Astrocyte (in vitro differentiated cells and primary cell): ENCODE measurements around the gene CCDC78. TPM values are rescaled to one million over a fixed set of nuclear protein-coding genes. Genes with fewer than 3 reads are reported as not detected.

Experiments used
- DNase-seq: peaks from one replicate; pipeline ENCODE4 v3.0.0-alpha.2; 2010; ENCODE audit warnings: low read depth
- FAIRE-seq: peaks from 2 replicates; lab custom pipeline; 2011; peaks lifted over from hg19 to GRCh38; lab: Jason Lieb, UNC
- H2AFZ ChIP-seq: 2 replicates; pipeline ENCODE4 v1.6.0; 2012; ENCODE audit warnings: low read depth, low read length, inconsistent platforms
- H3K27ac ChIP-seq: 2 replicates; pipeline ENCODE4 v1.5.1; 2011; ENCODE audit warnings: low read depth, low read length, inconsistent platforms
- H3K27me3 ChIP-seq: 2 replicates; pipeline ENCODE4 v1.6.0; 2011; ENCODE audit warnings: low read length, inconsistent platforms; ENCODE audit not compliant: insufficient read depth
- H3K36me3 ChIP-seq: 2 replicates; pipeline ENCODE4 v1.5.1; 2011; ENCODE audit warnings: low read length, inconsistent platforms; ENCODE audit not compliant: insufficient read depth
- H3K4me1 ChIP-seq: 2 replicates; pipeline ENCODE4 v1.5.1; 2011; ENCODE audit warnings: low read length, inconsistent platforms; ENCODE audit not compliant: insufficient read depth
- H3K4me2 ChIP-seq: 2 replicates; pipeline ENCODE4 v1.6.0; 2012; ENCODE audit warnings: low read length, inconsistent platforms
- H3K4me3 ChIP-seq: 2 replicates; pipeline ENCODE4 v1.5.1; 2011; ENCODE audit warnings: low read depth, mild to moderate bottlenecking, low read length, inconsistent platforms; ENCODE audit not compliant: insufficient read depth
- H3K79me2 ChIP-seq: 2 replicates; pipeline ENCODE4 v1.6.0; 2012; ENCODE audit warnings: mild to moderate bottlenecking, low read length, inconsistent platforms; ENCODE audit not compliant: insufficient read depth
- H3K9ac ChIP-seq: 2 replicates; pipeline ENCODE4 v1.6.0; 2012; ENCODE audit warnings: mild to moderate bottlenecking, low read length, inconsistent platforms
- H3K9me3 ChIP-seq: 2 replicates; pipeline ENCODE4 v1.5.1; 2012; ENCODE audit warnings: low read depth, mild to moderate bottlenecking, low read length, inconsistent platforms; ENCODE audit not compliant: insufficient read depth
- H4K20me1 ChIP-seq: 2 replicates; pipeline ENCODE4 v1.6.0; 2012; ENCODE audit warnings: low read length, inconsistent platforms; ENCODE audit not compliant: insufficient read depth
- H3K27ac Mint-ChIP-seq: one replicate; pipeline ENCODE4 v1.8.0; 2021; ENCODE audit warnings: mild to moderate bottlenecking, mixed read lengths; ENCODE audit not compliant: unreplicated experiment
- H3K27me3 Mint-ChIP-seq: one replicate; pipeline ENCODE4 v1.8.0; 2021; ENCODE audit warnings: low read depth, mixed read lengths; ENCODE audit not compliant: unreplicated experiment
- H3K36me3 Mint-ChIP-seq: one replicate; pipeline ENCODE4 v1.8.0; 2021; ENCODE audit warnings: low read depth, mixed read lengths; ENCODE audit not compliant: unreplicated experiment
- H3K4me1 Mint-ChIP-seq: one replicate; pipeline ENCODE4 v1.8.0; 2021; ENCODE audit warnings: low read depth, mixed read lengths; ENCODE audit not compliant: unreplicated experiment
- H3K4me3 Mint-ChIP-seq: one replicate; pipeline ENCODE4 v1.8.0; 2021; ENCODE audit warnings: mild to moderate bottlenecking, moderate library complexity, mixed read lengths; ENCODE audit not compliant: unreplicated experiment
- H3K9me3 Mint-ChIP-seq: one replicate; pipeline ENCODE4 v1.8.0; 2021; ENCODE audit warnings: mild to moderate bottlenecking, mixed read lengths; ENCODE audit not compliant: unreplicated experiment
- EZH2 ChIP-seq: IDR thresholded peaks from 2 replicates; pipeline ENCODE4 v1.6.1; 2012; ENCODE audit warnings: mild to moderate bottlenecking, low read length, inconsistent platforms; ENCODE audit not compliant: insufficient read depth
- total RNA-seq: library from RNA; stranded (reverse); gene quantifications from 2 replicates; pipeline ENCODE4 v1.2.1, GENCODE V29; 2021
- TF ChIP-seq, protein P1 (sequence below): IDR thresholded peaks from 2 replicates; pipeline ENCODE4 v1.5.1; 2011; ENCODE audit warnings: low read depth, mild to moderate bottlenecking, inconsistent platforms, low read length, moderate library complexity; ENCODE audit not compliant: insufficient read depth

Gene CCDC78
- total RNA-seq, 1 donor from 2014 or later, result 4.7 TPM

DNA sequence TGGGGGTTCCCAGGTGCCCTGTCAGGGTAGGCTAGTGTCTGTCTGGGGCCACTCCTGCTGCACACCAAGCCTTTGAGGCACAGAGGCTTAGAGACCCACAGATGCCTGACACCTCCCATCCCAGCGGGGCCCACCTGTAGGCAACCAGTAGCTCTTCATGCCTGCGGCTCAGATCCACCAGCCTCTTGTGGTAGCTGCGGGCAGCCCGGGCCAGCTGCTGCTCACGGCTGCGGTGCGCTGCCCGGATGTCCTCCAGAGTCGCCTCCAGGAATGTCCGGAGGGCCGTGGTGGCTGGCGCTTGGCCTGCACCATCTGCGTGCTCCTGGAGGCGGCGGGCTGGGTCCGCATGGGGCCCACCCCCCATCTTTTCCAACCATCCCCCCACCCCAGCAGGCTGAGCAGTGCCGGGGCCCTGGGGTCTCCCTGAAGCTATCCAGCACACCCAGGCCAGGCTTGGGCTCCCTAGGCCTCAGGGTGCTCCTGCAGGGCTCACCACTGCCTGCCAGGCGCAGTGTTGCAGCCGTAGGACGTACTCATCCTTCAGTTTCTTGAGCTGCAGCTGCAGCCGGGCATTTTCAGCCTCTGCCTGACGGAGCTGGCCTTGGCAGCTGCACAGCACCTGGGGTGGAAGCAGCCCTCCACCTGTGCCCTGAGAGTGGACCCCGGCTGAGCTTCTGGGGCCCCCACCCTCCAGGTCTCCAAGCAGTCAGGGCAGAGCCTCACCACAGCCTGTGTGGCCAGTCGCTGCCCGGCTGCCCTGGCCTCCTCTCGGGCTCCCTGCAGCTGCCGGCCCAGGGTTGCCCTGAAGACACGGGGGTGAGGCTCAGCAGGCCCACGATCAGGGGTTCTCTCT lies 1.8 kb downstream of the CCDC78 start:
- peaks cover 30% of the 10 kb centered on the region for H3K4me1 ChIP-seq
- TF ChIP-seq EZH2, result no peak
- TF ChIP-seq, protein P1, sequence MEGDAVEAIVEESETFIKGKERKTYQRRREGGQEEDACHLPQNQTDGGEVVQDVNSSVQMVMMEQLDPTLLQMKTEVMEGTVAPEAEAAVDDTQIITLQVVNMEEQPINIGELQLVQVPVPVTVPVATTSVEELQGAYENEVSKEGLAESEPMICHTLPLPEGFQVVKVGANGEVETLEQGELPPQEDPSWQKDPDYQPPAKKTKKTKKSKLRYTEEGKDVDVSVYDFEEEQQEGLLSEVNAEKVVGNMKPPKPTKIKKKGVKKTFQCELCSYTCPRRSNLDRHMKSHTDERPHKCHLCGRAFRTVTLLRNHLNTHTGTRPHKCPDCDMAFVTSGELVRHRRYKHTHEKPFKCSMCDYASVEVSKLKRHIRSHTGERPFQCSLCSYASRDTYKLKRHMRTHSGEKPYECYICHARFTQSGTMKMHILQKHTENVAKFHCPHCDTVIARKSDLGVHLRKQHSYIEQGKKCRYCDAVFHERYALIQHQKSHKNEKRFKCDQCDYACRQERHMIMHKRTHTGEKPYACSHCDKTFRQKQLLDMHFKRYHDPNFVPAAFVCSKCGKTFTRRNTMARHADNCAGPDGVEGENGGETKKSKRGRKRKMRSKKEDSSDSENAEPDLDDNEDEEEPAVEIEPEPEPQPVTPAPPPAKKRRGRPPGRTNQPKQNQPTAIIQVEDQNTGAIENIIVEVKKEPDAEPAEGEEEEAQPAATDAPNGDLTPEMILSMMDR, result no peak
- Mint-ChIP-seq H3K9me3 (no peaks in the 10 kb centered on the region), H3K27ac (no peak overlapping the region), H3K27me3 (no peaks in the 10 kb centered on the region), H3K4me3 (no peak overlapping the region), H3K4me1 (no peaks in the 10 kb centered on the region), H3K36me3 (no peaks in the 10 kb centered on the region)
- H3K79me2 ChIP-seq, result no peaks in the 10 kb centered on the region
- H3K4me3 ChIP-seq, result no peak overlapping the region
- peaks cover 16% of the 10 kb centered on the region for H4K20me1 ChIP-seq
- no peak overlapping the region for H2AFZ ChIP-seq
- no peak overlapping the region for H3K27ac ChIP-seq
- H3K27me3 ChIP-seq, result no peaks in the 10 kb centered on the region
- no peak for FAIRE-seq
- H3K9ac ChIP-seq, result no peak overlapping the region
- no peaks in the 10 kb centered on the region for H3K9me3 ChIP-seq
- H3K4me2 ChIP-seq, result no peak overlapping the region
- no peaks in the 10 kb centered on the region for H3K36me3 ChIP-seq
- no peak for DNase-seq

DNA sequence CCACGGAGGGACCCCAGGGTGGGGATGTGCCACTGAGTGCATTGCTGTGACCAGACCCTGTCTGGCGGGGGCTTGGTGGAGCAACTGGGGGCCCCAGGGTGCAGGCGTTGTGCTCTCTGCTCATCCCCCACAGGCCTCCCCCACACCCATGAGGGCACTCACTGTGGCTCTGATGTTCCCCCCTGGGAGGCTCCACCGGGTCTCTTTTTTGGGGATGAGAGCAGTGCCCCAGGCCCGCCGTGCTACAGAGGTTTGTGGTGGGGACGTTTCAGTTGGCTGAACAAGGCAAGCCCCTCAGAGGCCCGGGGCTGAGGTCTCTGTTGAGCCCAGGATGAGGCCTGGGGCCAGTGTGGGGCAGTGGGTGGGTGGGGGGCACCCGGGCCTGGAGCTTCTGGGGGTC lies 2.5 kb downstream of the CCDC78 start:
- no peak for FAIRE-seq
- Histone ChIP-seq H3K36me3 (no peaks in the 10 kb centered on the region), H3K9me3 (no peaks in the 10 kb centered on the region), H3K27me3 (no peaks in the 10 kb centered on the region), H2AFZ (no peak overlapping the region), H3K27ac (no peak overlapping the region), H3K79me2 (no peaks in the 10 kb centered on the region), H3K9ac (no peak overlapping the region), H3K4me2 (no peak overlapping the region), H3K4me1 (peaks cover 30% of the 10 kb centered on the region), H3K4me3 (no peak overlapping the region), H4K20me1 (peaks cover 23% of the 10 kb centered on the region)
- TF ChIP-seq EZH2, result no peak
- TF ChIP-seq, protein P1, result no peak
- Mint-ChIP-seq H3K27me3 (no peaks in the 10 kb centered on the region), H3K4me3 (no peak overlapping the region), H3K4me1 (no peaks in the 10 kb centered on the region), H3K9me3 (no peaks in the 10 kb centered on the region), H3K27ac (no peak overlapping the region), H3K36me3 (no peaks in the 10 kb centered on the region)
- DNase-seq, result no peak
